ENCODE results near the gene PLCB1.

- no peak for TF ChIP-seq CTCF (conservative IDR thresholded peaks at IDR 0.05)
- TF ChIP-seq ZFX (IDR thresholded peaks at IDR 0.05), result no peak
These were observed 499.2 kb downstream of the PLCB1 start for GRCh38 chr20:8631271-8631670.
